GM10847 (cell line): ENCODE data around the gene MPPED1.

Experiments used
- POLR2A ChIP-seq: IDR thresholded peaks from 2 replicates; pipeline ENCODE4 v1.6.1; 2011; ENCODE audit not compliant: insufficient read length; ENCODE audit errors: extremely low read depth

The MPPED1 gene

DNA sequence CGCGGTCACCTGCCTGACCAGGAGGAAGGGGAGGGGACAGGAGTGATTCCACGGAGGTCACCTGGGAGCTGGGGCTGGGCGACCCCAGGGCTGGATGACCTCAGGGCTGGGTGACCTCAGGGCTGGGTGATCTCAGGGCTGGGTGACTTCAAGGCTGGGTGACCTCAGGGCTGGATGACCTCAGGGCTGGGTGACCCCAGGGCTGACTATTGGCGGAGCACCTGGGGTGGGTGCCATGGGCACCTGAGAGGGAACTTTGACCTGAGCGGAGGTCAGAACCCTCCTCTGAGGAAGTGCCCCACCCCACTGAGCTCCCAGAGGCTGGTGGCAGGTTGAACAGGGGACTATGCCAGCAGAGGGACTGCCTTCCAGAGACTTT, 11.8 kb upstream of the MPPED1 start:
- TF ChIP-seq POLR2A: no peak

DNA sequence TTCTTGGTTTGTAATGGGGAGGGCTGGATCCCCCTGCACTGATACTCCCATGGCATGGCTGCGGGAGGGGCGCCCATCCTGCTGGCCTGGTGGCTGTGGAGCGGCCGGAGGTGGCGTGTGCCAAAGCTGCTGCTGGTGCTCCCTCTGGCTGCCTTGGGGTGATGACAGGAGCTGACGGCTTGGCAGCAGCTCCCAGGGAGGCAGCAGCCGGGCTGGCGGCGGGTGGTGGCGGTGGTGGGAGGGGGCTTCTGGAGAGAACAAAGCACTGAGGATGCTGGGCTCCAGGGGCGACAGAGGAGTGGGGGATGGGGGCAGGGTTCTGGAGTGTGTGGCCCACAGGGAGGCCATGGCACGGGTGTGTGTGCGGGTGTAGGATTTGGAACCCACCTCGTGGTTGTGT, 11.4 kb upstream of the MPPED1 start:
- no peak for TF ChIP-seq POLR2A

DNA sequence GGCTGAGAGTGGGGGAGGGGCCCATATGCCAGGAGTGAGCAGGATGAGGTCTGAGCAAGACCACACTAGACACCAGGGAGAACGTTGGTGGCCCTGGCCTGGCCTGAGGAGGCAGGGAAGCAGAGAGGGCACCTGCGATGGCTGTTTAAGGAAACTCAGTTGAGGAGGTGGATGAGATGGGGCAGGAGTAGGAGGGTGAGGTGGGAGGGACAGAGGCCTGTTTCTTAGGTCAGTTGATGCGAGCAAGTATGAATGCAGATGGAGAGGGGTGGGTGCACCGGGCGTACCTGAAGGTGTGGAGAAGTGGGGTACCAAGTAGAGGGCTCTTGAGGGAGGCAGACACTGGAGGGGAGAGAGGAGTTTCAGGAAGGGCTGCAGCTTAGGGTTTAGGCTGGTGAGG, 10.6 kb upstream of the MPPED1 start:
- no peak for TF ChIP-seq POLR2A

DNA sequence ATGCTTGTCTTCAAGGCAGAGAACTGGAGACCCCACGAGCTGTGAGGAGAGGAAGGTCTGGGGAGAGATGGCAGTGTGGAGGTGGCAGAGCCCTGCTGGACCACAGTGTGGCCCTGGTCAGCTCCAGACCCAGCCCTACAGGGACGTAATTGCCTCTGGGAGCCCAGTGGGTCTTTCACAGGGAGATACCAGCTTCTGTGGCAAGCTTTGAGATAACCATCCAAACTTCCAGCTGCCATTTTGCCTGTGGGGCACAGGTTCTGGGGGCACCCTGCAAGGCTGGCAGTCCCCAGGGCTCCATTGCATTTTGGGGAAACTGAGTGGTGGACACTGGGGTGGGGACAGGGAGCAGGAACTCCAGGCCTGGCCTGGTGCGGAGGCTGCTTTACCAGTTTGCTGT, 10.2 kb upstream of the MPPED1 start:
- TF ChIP-seq POLR2A: no peak

DNA sequence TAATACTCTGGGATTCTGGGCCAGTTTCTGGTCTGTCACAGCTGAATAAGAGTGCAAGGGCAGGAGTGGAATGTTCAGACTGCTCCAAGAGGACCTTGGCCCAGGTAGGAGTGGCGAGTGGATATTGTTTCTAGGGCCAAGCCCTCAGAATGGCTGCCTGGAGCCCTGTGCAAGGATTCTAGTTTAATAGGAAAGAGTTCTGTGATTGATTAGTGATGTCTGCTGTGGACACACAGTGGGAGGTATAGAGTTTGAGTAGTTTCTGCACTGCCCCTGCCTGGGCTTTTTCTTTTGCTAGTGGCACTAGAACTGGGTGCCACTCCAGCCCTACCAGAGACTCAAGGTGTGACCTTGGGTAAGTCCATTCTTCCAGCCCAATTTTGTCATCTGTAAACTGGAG, 9.7 kb upstream of the MPPED1 start:
- no peak for TF ChIP-seq POLR2A

DNA sequence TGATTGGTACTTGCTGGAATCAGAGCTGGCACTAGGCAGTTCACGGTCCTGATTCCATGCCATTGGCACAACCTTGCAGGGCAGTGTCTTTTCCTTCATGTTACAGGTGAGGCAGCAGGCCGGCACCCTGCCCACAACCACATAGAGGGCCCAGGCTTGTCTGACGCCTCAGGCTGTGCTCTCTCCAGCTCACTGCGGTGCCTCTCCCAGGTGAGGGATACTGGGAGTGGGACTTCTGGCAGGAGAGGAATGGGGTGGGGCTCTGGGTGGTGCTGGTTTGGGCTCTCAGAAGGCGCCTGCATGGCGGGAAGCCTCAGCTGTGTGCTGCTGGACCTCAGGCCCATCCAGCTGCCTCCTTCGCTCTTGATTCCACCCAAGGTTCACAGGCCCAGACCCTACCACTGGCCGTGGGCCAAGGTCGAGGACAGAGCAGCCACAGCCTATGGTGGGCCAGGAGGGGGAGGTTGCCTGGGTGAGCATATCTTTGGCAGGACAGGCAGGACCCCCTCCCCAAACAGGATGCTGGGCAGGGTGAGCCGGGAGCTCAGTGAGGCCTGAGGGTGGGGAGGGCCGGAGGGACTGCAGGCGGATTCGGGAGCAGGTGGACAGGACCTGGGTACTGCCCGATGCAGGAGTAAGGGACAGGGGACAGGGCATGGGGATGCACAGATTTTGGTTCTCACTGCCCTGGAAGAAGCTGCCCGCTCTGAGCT, 7.0 kb upstream of the MPPED1 start:
- no peak for TF ChIP-seq POLR2A

DNA sequence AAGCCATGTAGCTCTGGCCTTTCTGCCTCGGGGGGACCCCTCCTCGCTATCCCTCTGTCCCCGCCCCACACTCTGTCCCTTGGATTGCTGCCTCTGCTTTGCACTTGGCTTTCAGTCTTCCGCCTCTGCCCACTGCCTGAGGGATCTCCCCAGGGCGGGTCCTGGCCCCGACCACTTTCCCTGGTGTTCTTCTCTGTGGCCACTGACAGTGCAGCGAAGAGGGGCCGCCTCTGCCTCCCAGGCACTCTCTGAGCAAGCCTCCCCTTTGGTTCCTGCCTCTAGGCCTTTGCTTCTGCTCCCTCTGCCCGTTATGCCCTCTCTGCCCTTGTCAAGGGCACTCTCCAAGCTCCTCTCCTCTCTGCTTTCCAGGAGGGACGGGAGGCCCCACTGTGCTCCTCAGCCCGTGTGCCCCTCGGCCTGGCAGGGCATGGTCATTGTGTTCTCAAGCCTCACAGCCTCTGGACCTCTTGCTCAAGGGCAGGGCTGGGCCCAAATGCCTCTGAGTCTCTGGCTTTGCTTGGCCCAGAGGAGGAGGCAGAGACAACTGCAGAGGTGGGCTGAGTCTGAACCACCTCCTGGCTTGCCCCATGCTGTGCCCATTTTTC, 5.5 kb upstream of the MPPED1 start:
- TF ChIP-seq POLR2A: no peak

DNA sequence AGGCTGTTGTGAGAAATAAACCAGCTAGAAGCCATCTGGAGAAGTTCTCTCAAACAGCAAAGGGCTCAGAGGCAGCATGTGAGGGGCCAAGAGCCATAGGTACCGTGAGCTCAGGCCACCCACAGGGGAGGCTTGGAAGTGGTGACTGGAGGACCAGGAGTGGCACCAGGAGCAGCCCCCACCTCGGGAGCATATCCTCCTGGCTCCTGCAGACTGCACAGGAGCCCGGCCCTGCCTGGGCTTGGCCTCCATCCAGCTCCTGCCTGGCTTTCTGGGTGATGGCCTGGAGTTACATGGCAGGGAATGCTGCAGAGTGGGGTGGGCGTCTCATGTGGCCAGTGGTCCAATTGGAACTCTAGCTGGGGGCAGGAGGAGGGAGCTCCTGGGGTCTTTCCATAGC, 4.2 kb upstream of the MPPED1 start:
- no peak for TF ChIP-seq POLR2A

DNA sequence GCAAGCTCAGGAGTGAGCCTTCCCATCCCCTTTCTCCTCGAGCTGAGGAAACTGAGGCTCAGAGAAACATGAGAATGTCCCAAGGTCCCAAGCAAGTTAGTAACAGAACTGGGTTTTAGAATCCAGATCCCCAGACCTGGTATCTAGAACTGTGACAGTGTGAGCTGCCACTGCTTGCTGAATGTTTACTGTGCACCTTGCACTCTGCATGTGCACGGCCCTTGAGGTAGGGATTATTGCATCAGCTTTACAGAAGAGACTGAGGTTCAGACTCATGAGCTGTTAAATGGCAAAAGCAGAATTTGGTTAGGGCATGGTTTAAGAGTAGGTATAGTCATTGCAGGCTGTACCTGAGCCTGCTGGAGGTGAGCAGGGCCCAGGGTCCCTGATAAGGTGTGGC, 3.8 kb upstream of the MPPED1 start:
- TF ChIP-seq POLR2A: no peak

DNA sequence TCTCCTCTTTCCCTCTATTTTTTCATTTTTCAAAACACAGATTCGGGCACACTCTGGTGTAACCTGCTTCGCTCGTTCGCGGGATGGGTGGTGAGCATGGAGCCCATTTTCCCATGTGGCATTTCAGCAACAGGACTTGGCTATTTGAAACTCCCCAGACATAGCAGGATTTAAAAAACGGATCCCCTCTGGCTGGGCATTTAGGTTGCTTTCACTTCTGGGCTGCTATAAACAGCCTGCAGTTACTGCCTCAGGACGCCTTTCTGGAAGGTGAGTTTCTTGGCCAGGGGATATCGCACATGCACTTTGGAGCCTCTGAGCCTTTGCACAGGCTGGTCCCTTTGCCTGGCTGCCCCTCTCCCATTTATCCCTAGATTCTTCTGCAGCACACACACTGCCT, 2.8 kb upstream of the MPPED1 start:
- no peak for TF ChIP-seq POLR2A

DNA sequence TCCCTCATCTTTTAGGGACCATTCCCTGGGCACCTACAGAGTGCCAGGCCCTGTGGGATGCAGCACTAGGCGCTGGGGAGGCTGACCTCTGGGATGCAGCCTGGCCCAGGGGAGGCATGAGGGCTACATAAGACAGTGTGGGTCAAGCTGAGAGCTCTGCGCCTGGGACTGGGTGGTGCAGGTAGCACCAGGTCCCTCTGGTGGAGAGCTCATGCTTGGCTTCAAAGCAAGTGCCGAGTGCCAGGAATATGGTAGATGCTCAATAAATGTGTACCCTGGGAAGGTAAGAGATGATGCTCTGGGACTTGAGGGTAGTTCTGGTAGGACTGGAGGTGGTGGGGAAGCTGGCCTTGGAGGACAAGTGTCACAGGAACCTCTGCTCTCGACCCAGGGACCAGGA, 2.0 kb upstream of the MPPED1 start:
- TF ChIP-seq POLR2A: no peak

DNA sequence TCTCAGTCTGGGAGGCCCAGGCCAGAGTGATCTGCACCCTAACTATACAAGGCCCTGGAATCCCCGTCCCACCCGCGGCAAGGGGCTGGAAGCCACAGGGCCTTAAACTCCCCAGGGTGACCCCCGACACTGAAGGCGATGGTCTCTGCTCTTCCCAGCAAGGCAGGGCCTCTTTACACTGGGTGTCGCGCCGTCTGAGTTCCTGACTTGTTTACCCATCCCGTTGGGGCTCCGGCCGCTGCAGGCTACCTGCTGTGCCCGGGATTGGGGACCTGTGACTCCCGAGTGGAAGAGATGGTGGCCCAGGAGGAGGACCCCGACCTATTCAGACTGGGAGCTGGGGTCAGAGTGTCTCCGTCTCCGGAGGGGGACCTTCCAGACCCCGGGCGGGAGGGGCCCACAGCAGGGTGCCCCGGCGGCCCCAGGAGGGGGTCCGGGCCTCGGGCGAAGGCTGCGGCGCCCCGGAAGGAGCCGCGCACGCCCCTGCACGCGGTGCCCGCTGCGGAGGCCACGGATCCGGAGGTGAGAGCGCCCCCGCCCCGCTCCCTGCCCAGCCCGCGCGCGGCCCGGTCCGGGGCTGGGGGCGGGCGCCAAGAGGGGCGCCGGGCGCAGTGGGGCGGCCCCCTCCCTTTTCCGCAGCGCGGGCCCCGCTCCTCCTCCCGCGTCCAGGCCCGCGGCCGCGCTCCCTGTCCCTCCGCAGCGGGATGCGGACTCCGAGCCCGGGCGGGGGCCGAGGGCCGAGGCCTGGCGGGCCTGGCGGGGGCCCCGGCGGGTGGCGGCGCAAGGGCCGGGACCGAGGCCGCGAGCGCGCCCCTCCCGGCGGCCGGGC, 560 bp upstream of the MPPED1 start:
- TF ChIP-seq POLR2A: no peak

DNA sequence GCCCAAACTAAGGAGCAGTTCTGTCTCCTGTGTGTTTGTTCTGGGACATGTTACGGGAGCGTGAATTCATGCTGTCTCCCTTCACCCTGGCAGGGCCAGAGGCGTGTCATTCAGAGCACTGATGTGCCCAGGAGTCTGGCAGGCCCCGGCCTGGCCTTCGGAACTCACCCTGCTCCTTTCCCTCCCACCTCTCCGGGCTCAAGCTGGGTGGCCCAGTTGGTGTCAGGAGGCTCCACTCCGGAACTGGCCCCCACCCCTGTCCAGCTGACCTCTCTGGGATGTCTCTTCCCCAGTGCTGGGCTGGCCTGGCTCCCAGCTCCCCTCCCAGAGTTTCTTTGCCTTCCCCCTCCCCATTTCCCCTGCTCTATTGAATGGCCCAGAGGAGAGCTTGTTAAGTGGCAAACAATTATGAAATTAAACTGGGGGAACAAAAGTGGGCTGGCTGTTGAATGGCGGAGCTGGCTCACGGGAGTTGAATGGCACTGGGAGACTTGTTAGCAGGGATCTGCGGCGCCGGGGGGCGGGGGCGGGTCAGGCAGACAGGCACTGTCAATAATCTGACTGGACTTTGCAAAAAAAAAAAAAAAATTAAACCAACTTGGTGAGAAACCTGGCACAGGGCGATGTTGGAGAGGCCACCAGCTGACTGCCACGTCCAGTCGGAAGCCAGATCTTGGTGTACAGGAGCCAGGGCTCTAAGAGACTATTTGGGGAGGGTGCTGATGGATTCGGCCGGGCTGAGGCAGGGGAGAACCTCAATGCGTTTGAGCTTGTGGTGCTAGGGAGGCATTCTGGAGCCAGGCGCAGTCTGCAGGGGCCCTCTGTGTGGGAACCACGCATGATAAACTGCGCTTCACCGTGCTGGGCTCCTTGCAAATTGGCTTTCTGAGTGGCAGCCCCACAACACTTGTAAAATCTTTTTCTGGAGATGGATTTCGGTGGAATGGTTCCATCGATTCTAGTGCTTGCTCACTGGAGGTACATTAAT, 1.3 kb downstream of the MPPED1 start:
- TF ChIP-seq POLR2A: no peak

DNA sequence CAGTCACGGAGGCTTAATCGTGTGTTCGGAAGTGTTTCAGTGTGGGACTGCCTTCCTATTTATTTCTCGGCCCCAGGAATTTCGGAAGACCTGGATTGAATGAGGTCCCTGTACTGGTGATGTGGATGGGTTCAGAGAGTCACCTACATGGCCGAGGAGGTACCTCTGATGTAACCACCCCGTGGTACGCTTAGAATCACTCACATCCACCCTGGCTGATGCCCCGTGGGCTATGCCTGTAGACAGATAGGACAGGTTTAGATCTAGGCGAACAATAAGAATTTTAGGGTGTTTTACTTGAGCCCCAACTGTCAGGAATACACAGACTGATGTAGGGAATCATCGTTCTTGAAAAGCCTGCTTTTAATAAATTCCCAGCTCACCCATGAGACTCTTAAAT, 2.0 kb downstream of the MPPED1 start:
- TF ChIP-seq POLR2A: no peak

DNA sequence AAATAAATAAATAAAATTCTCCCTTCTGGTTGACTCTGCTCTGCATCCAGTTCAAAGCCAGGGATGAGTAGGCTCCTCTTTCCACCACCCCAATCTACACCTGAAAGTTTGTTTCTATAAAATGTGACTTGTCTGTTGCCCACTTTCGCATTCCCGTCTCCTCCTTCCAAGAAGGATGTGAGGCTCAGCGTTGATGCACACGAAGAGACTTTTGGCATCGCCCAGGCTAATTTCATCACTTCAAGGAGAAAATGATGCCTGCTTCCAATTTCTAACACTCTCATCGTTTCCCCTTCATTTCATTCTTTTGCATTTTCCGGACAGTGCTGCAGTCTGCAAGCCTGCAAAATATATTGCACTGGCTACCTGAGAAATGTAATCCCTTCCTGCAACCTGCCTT, 3.9 kb downstream of the MPPED1 start:
- no peak for TF ChIP-seq POLR2A

DNA sequence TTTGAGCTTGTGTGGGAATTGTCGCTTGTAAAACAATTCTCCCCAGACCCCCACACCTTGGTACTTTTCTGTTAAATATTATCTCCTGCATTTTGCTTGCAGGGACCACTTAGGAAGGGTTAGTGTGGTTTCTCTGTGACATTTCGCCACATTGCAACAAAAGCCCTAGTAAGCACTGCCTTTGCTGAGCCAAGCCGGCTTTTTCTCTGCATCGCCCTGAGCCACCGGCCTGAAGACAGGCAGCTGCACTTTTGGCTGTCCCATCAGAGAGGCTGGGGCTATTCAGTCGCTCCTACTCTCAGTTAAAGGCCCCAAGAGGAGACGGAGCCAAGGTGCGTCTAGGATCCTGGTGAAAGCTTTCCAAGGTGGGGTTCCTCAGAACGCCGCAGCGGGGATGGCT, 5.7 kb downstream of the MPPED1 start:
- no peak for TF ChIP-seq POLR2A
